ENCODE data around the gene EML6.

DNA sequence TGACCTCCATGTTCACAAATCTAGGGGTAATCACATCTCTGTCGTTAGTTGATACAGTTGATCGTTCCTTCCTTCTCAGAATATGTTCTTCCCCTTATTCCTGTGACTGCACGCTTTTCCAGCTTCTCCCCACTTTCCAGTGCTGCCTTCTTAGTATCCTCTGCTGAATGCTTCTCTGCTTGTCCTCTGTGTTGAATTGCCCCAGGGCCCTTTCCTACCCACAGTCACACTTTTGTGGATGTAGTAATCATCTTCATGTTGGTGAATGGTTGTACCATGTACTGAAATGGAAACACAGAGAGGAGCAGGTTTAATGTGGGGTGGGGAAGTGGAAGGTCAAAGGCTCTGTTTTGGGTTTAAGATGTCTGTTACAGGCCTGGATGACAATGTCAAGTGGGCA, 47.2 kb downstream of the EML6 start:
- TF ChIP-seq, protein P1, sequence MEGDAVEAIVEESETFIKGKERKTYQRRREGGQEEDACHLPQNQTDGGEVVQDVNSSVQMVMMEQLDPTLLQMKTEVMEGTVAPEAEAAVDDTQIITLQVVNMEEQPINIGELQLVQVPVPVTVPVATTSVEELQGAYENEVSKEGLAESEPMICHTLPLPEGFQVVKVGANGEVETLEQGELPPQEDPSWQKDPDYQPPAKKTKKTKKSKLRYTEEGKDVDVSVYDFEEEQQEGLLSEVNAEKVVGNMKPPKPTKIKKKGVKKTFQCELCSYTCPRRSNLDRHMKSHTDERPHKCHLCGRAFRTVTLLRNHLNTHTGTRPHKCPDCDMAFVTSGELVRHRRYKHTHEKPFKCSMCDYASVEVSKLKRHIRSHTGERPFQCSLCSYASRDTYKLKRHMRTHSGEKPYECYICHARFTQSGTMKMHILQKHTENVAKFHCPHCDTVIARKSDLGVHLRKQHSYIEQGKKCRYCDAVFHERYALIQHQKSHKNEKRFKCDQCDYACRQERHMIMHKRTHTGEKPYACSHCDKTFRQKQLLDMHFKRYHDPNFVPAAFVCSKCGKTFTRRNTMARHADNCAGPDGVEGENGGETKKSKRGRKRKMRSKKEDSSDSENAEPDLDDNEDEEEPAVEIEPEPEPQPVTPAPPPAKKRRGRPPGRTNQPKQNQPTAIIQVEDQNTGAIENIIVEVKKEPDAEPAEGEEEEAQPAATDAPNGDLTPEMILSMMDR (conservative IDR thresholded peaks at IDR 0.05; ENCODE audit: low read depth, low read length): no peak
- no peak for TF ChIP-seq EZH2 (IDR thresholded peaks at IDR 0.05; ENCODE audit: low read length, unreplicated experiment)
